ENCODE data around the gene TMEM35B. TPM values are rescaled to one million over a fixed set of nuclear protein-coding genes. Genes with fewer than 3 reads are reported as not detected.

The TMEM35B gene
- total and polyA plus RNA-seq, 9 of the 15 experiments (the other 6 are each of a cell fraction or from before 2014, with no cell fraction given), result 11.4 to 142 (median 21.4) TPM

- Histone ChIP-seq H3K27me3 (ENCODE audit: control insufficient read depth in 2 of 2, insufficient read depth in 2 of 2, low read length in 2 of 2) (0 out of 5 replicates have a peak, but pooled peaks cover 0 to 14% of the 10 kb centered on the region in 2 experiments), H3K9me1 (ENCODE audit: control insufficient read depth, insufficient read depth, low read length) (peaks cover under 1% of the 10 kb centered on the region), H3K27ac (ENCODE audit: extremely low read depth, low read depth, low read length) (no peak overlapping the region), H3K9me3 (replicated peaks; ENCODE audit: control insufficient read depth, insufficient read depth, low read depth, low read length) (no peaks in the 10 kb centered on the region), H3K4me3 (no peak overlapping the region), H3K79me2 (ENCODE audit: control insufficient read depth, insufficient read depth, low read length) (no peaks in the 10 kb centered on the region), H2AFZ (ENCODE audit: low read depth, low read length) (no peak overlapping the region), H3K9ac (ENCODE audit: insufficient read depth in 1 of 2, low read depth in 2 of 2, low read length in 2 of 2) (no peak overlapping the region), H4K20me1 (replicated peaks; ENCODE audit: control insufficient read depth, insufficient read depth, low read length) (no peaks in the 10 kb centered on the region), H3K4me1 (replicated peaks in 1 of 2; ENCODE audit: control insufficient read depth in 2 of 2, insufficient read depth in 2 of 2, low read length in 2 of 2) (peaks cover 0 to 9% of the 10 kb centered on the region in 2 experiments), H3K4me2 (ENCODE audit: insufficient read depth, low read length) (no peak overlapping the region), H3K36me3 (ENCODE audit: control insufficient read depth, insufficient read depth, low read length) (no peaks in the 10 kb centered on the region)
- ATAC-seq (no peak), FAIRE-seq (no peak), DNase-seq (ENCODE audit: extremely low read depth in 1 of 4, low spot score in 3 of 4) (no peak)
- CTCF ChIA-PET (ENCODE audit: low intra/inter-chr PET ratio), result no interaction called here
- in situ Hi-C loops (cut with MboI) (no loop called here), intact Hi-C loops (cut with micrococcal nuclease) (no loop called here)
- POLR2A ChIA-PET, result interaction anchor here (2.6 kb wide), 1 partner anchor 9 kb away, joined by 11 read pairs; the partner anchor contains the start of gene TMEM35B
- TF ChIP-seq SPI1 (IDR thresholded peaks at IDR 0.05; ENCODE audit: borderline replicate concordance, low read depth, low read length) (peak; percentile 19; the same call in 1 of the 2 replicates), NFXL1 (CRISPR knock-in tag; IDR thresholded peaks at IDR 0.05) (no peak)
- no TSS peak for BruUV-seq (replicated peaks)
- 43% methylated on average over 6 of the region's 6 CpGs for WGBS (ENCODE audit: insufficient coverage, low coverage, missing lambda C conversion rate)
Measured at GRCh38 chr1:34975771-34976170, 9.4 kb downstream of the TMEM35B start.

- H2AFZ ChIP-seq (ENCODE audit: low read depth, low read length), result no peak overlapping the region
- H3K9ac ChIP-seq (ENCODE audit: insufficient read depth in 1 of 2, low read depth in 2 of 2, low read length in 2 of 2), result no peak overlapping the region
- 29% methylated on average over 3 of the region's 3 CpGs for WGBS (ENCODE audit: insufficient coverage, low coverage, missing lambda C conversion rate)
- no peak overlapping the region for H3K4me3 ChIP-seq
- no peaks in the 10 kb centered on the region for H3K79me2 ChIP-seq (ENCODE audit: control insufficient read depth, insufficient read depth, low read length)
- H3K36me3 ChIP-seq (ENCODE audit: control insufficient read depth, insufficient read depth, low read length), result no peaks in the 10 kb centered on the region
- CTCF ChIA-PET (ENCODE audit: low intra/inter-chr PET ratio), result no interaction called here
- no peak for TF ChIP-seq TBL1XR1 (IDR thresholded peaks at IDR 0.05; ENCODE audit: low read length in 2 of 2)
- TF ChIP-seq TCF7L2 (IDR thresholded peaks at IDR 0.05; ENCODE audit: low read depth, low read length), result no peak
- no peak for TF ChIP-seq RCOR1 (IDR thresholded peaks at IDR 0.05; ENCODE audit: borderline replicate concordance in 1 of 2, low read depth in 2 of 2, low read length in 2 of 2)
- TF ChIP-seq GTF2B (IDR thresholded peaks at IDR 0.05; ENCODE audit: extremely low read depth, insufficient read length), result no peak
- no peak for TF ChIP-seq ZNF740 (CRISPR knock-in tag; IDR thresholded peaks at IDR 0.05)
- TF ChIP-seq ZNF740 (tag; IDR thresholded peaks at IDR 0.05), result no peak
- TF ChIP-seq HMGXB4 (CRISPR knock-in tag; IDR thresholded peaks at IDR 0.05), result no peak
- no peaks in the 10 kb centered on the region for H3K9me1 ChIP-seq (ENCODE audit: control insufficient read depth, insufficient read depth, low read length)
- no peaks in the 10 kb centered on the region for H3K9me3 ChIP-seq (replicated peaks; ENCODE audit: control insufficient read depth, insufficient read depth, low read depth, low read length)
- no peak overlapping the region for H3K4me2 ChIP-seq (ENCODE audit: insufficient read depth, low read length)
- POLR2A ChIA-PET, result interaction anchor here (1.0 to 2.6 kb wide), 2 partner anchors 10 to 55 kb away, joined by 4 to 11 read pairs; partner anchors contain the start of gene TMEM35B
- no TSS peak for BruUV-seq (replicated peaks)
- 0 out of 5 replicates have a peak, but pooled peaks cover 0 to 14% of the 10 kb centered on the region in 2 experiments for H3K27me3 ChIP-seq (ENCODE audit: control insufficient read depth in 2 of 2, insufficient read depth in 2 of 2, low read length in 2 of 2)
- no peak overlapping the region for H3K27ac ChIP-seq (ENCODE audit: extremely low read depth, low read depth, low read length)
- no peaks in the 10 kb centered on the region for H4K20me1 ChIP-seq (replicated peaks; ENCODE audit: control insufficient read depth, insufficient read depth, low read length)
- DNase-seq (ENCODE audit: extremely low read depth in 1 of 4, low spot score in 3 of 4), result no peak
- peaks cover 0 to 9% of the 10 kb centered on the region in 2 experiments for H3K4me1 ChIP-seq (replicated peaks in 1 of 2; ENCODE audit: control insufficient read depth in 2 of 2, insufficient read depth in 2 of 2, low read length in 2 of 2)
- intact Hi-C loops (cut with micrococcal nuclease) (no loop called here), in situ Hi-C loops (cut with MboI) (no loop called here)
- FAIRE-seq, result no peak
- no peak for ATAC-seq
Measured at GRCh38 chr1:34975338-34975737, 9.8 kb downstream of the TMEM35B start.
